Tibial nerve (tissue), 4 donors: ENCODE measurements around the gene PKNOX1. TPM values are rescaled to one million over a fixed set of nuclear protein-coding genes. Genes with fewer than 3 reads are reported as not detected.
"Not testable (repeated sequence)": the region's sequence is repeated elsewhere in the genome, so short reads cannot be mapped to it uniquely, and the experiment has no call there.

Source experiments
- DNase-seq, 2 donors: peaks; one replicate each; pipeline ENCODE4 v3.0.0-alpha.2; 2019; ENCODE audit warnings: low spot score in 2 of 2
- H3K27ac ChIP-seq, 4 donors: fragments of 200-600 bp; sonication (generic) in 3 of 4; one replicate each; pipeline ENCODE4 v1.5.1; 2017 to 2019; ENCODE audit warnings: mild to moderate bottlenecking in 1 of 4
- H3K27me3 ChIP-seq, 2 donors: fragments of 200-600 bp; sonication (generic) in 1 of 2; one replicate each; pipeline versions ENCODE4 v1.5.1 to v1.6.0; 2017 to 2019
- H3K36me3 ChIP-seq, 3 donors: fragments of 200-600 bp; sonication (generic); one replicate each; pipeline ENCODE4 v1.5.1; 2018 to 2019
- H3K4me1 ChIP-seq, 4 donors: fragments of 200-600 bp; sonication (generic) in 3 of 4; one replicate each; pipeline ENCODE4 v1.5.1; 2017 to 2019
- H3K4me3 ChIP-seq, 4 donors: fragments of 200-600 bp; sonication (generic) in 3 of 4; one replicate each; pipeline ENCODE4 v1.5.1; 2017 to 2019; ENCODE audit warnings: mild to moderate bottlenecking in 1 of 4, moderate library complexity in 1 of 4
- H3K9me3 ChIP-seq, 4 donors: fragments of 200-600 bp; sonication (generic) in 3 of 4; one replicate each; pipeline ENCODE4 v1.5.1; 2017 to 2019
- CTCF ChIP-seq, 5 experiments: fragments of 200-600 bp in 3 of 5; fragments of 450-650 bp in 2 of 5; sonication (generic) in 3 of 5; IDR thresholded peaks; one replicate each; pipeline ENCODE4 v1.5.1; 2016 to 2019; ENCODE audit warnings: antibody characterized with exemption in 5 of 5, mild to moderate bottlenecking in 3 of 5, moderate library complexity in 2 of 5
- EP300 ChIP-seq, 2 donors: sonication (generic); formaldehyde crosslinking; IDR thresholded peaks; one replicate each; pipeline ENCODE4 v1.6.1; 2017; ENCODE audit warnings: antibody characterized with exemption in 2 of 2, mild to moderate bottlenecking in 1 of 2
- POLR2A ChIP-seq, 2 donors: fragments of 450-650 bp; IDR thresholded peaks; one replicate each; pipeline ENCODE4 v1.6.1; 2017; ENCODE audit warnings: antibody characterized with exemption in 2 of 2, mild to moderate bottlenecking in 2 of 2, moderate library complexity in 2 of 2
- WGBS, 2 donors: methylation state at CpG; one replicate each; pipeline ENCODE4 v1.1.5; 2018; 5-methylcytosine and 5-hydroxymethylcytosine counted together
- total RNA-seq, 4 donors: library from RNA; depleted of rRNA; stranded (reverse); fragments of >200 nt; gene quantifications; one replicate each; pipeline ENCODE4 v1.1.0, GENCODE V29; 2016

Gene PKNOX1
- total RNA-seq, 4 donors from 2014 or later, result 9.0 to 23.7 (median 12.3) TPM

GRCh38 chr21:43001316-43001715 lies 27.0 kb downstream of the PKNOX1 start:
- Histone ChIP-seq H3K4me3 (no peak overlapping the region), H3K27me3 (no peaks in the 10 kb centered on the region), H3K36me3 (peaks cover 0 to 21% (median 0%) of the 10 kb centered on the region in 3 donors), H3K27ac (no peak overlapping the region), H3K9me3 (peaks cover 0 to 11% (median 0%) of the 10 kb centered on the region in 4 donors), H3K4me1 (peaks cover 0 to 6% (median 0%) of the 10 kb centered on the region in 4 donors)
- 48 to 57% methylated on average over 4 of the region's 4 CpGs for WGBS, 2 donors
- DNase-seq, result no peak
- TF ChIP-seq POLR2A (IDR thresholded peaks at IDR 0.05), result no peak
- TF ChIP-seq CTCF (IDR thresholded peaks at IDR 0.05), result no peak
- TF ChIP-seq EP300 (IDR thresholded peaks at IDR 0.05), result no peak

GRCh38 chr21:43004926-43005325 lies 30.6 kb downstream of the PKNOX1 start:
- no peak for DNase-seq
- H3K4me1 ChIP-seq, result peaks cover 0 to 6% (median 0%) of the 10 kb centered on the region in 4 donors
- no peak for TF ChIP-seq EP300 (IDR thresholded peaks at IDR 0.05)
- no peak for TF ChIP-seq CTCF (IDR thresholded peaks at IDR 0.05)
- no peak for TF ChIP-seq POLR2A (IDR thresholded peaks at IDR 0.05)
- H3K9me3 ChIP-seq, result peaks cover 0 to 7% (median 0%) of the 10 kb centered on the region in 4 donors
- no peak overlapping the region for H3K27ac ChIP-seq
- H3K27me3 ChIP-seq, result no peaks in the 10 kb centered on the region
- no peak overlapping the region for H3K4me3 ChIP-seq
- peaks cover 0 to 52% (median 4%) of the 10 kb centered on the region in 3 donors for H3K36me3 ChIP-seq
- WGBS, 2 donors, result 82 to 84% methylated on average over 8 of the region's 8 CpGs

- 84 to 89% methylated on average over 9 of the region's 9 CpGs for WGBS, 2 donors
- Histone ChIP-seq H3K27ac (no peak overlapping the region), H3K27me3 (no peaks in the 10 kb centered on the region), H3K36me3 (peaks cover 0 to 59% (median 4%) of the 10 kb centered on the region in 3 donors), H3K4me1 (peaks cover 0 to 6% (median 0%) of the 10 kb centered on the region in 4 donors), H3K4me3 (no peak overlapping the region), H3K9me3 (no peaks in the 10 kb centered on the region)
- DNase-seq, result no peak
- TF ChIP-seq EP300 (IDR thresholded peaks at IDR 0.05) (no peak), POLR2A (IDR thresholded peaks at IDR 0.05) (no peak), CTCF (IDR thresholded peaks at IDR 0.05) (no peak)
Measured at GRCh38 chr21:43005635-43006034, 31.3 kb downstream of the PKNOX1 start.

- not testable (repeated sequence) for H3K27ac ChIP-seq
Measured at GRCh38 chr21:43006051-43006873, 31.9 kb downstream of the PKNOX1 start.

GRCh38 chr21:43006874-43007208 lies 32.5 kb downstream of the PKNOX1 start:
- no peak for DNase-seq
- Histone ChIP-seq H3K27ac (no peak overlapping the region), H3K9me3 (no peaks in the 10 kb centered on the region), H3K27me3 (no peaks in the 10 kb centered on the region), H3K36me3 (peaks cover 0 to 71% (median 4%) of the 10 kb centered on the region in 3 donors), H3K4me3 (no peak overlapping the region), H3K4me1 (no peaks in the 10 kb centered on the region)
- TF ChIP-seq POLR2A (IDR thresholded peaks at IDR 0.05) (no peak), CTCF (IDR thresholded peaks at IDR 0.05) (no peak), EP300 (IDR thresholded peaks at IDR 0.05) (no peak)
- WGBS, 2 donors, result 74 to 76% methylated on average over 4 of the region's 4 CpGs

More at GRCh38 chr21:43006051-43006873, 31.9 kb downstream of the PKNOX1 start:
- peaks cover 0 to 65% (median 4%) of the 10 kb centered on the region in 3 donors for H3K36me3 ChIP-seq
- not testable (repeated sequence) for H3K4me1 ChIP-seq, H3K27me3 ChIP-seq, DNase-seq, H3K9me3 ChIP-seq, H3K4me3 ChIP-seq
- WGBS, 2 donors, result 64 to 72% methylated on average over 14 of the region's 14 CpGs
